ENCODE data around the gene ANO2.

DNA sequence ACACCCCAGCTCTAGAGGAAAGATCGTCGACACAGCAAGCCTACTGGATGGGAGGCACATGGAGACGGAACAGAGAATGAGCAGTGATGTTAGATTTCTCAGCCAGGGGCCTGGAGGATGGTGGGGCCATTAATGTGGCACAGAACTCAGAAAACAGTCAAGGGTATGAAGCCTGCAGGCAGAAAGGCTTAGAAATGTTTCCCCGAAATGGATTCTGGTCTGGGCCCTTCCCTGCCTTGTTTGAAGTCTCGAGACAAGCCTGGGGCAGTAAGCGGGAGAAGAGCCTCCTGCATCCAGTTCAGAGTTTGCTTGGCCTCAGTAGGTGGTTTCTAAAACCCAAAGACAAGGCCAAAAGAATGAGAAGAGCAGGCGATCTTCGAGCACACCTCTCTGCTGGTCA, 354.7 kb downstream of the ANO2 start:
- TF ChIP-seq ARNTL (CRISPR knock-in tag; IDR thresholded peaks at IDR 0.05; ENCODE audit: borderline replicate concordance, low read depth) (no peak), ZNF565 (CRISPR knock-in tag; conservative IDR thresholded peaks at IDR 0.05; ENCODE audit: low read depth) (no peak), ZFP3 (CRISPR knock-in tag; IDR thresholded peaks at IDR 0.05) (no peak), ZFP30 (CRISPR knock-in tag; IDR thresholded peaks at IDR 0.05) (no peak), RARB (CRISPR knock-in tag; IDR thresholded peaks at IDR 0.05) (no peak)
- TF ChIP-seq, protein P1, sequence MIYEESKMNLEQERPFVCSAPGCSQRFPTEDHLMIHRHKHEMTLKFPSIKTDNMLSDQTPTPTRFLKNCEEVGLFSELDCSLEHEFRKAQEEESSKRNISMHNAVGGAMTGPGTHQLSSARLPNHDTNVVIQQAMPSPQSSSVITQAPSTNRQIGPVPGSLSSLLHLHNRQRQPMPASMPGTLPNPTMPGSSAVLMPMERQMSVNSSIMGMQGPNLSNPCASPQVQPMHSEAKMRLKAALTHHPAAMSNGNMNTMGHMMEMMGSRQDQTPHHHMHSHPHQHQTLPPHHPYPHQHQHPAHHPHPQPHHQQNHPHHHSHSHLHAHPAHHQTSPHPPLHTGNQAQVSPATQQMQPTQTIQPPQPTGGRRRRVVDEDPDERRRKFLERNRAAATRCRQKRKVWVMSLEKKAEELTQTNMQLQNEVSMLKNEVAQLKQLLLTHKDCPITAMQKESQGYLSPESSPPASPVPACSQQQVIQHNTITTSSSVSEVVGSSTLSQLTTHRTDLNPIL (CRISPR knock-in tag; IDR thresholded peaks at IDR 0.05; ENCODE audit: low read depth), result no peak
- TF ChIP-seq, protein P2, sequence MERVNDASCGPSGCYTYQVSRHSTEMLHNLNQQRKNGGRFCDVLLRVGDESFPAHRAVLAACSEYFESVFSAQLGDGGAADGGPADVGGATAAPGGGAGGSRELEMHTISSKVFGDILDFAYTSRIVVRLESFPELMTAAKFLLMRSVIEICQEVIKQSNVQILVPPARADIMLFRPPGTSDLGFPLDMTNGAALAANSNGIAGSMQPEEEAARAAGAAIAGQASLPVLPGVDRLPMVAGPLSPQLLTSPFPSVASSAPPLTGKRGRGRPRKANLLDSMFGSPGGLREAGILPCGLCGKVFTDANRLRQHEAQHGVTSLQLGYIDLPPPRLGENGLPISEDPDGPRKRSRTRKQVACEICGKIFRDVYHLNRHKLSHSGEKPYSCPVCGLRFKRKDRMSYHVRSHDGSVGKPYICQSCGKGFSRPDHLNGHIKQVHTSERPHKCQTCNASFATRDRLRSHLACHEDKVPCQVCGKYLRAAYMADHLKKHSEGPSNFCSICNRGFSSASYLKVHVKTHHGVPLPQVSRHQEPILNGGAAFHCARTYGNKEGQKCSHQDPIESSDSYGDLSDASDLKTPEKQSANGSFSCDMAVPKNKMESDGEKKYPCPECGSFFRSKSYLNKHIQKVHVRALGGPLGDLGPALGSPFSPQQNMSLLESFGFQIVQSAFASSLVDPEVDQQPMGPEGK (CRISPR knock-in tag; IDR thresholded peaks at IDR 0.05; ENCODE audit: borderline replicate concordance), result no peak

Data from SK-N-SH treated with all-trans-retinoic acid at 6 μM for 48 hours (cell line).